ENCODE results near the gene PEMT.
A peak's percentile ranks its signal among the peaks of the same experiment; 100 is the strongest.

Gene PEMT

DNA sequence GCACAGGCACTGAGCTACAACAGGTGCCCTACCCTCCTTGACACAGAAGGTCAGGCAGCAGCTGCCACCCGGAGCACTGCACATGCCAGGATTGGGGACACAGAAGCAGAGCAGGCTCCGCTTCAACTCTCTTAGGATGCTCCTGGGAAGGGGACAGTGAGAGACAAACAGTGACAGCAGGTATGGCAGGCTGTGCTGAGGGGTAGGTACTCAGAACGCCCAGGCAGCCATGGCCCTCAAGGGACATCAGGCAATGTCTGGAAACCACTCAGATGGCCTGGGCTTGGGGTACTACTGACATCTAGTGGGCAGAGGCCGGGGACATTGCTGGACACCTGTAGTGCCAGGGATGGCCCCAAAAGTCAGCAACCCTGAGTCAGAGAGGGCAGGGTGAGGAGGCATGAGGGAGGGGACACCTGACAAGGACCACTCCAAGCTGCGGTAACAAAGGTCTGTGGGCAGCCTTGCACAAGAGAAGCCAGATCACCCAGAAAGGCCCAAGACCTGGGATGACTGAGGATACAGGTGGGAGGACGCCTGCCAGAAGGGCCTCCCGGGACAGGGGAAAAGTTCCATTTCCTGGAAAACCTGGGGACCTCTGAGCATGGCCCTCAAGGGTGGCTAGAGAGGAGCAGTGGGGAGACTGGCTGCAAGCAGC is 21.2 kb downstream of the PEMT start:
- DNase-seq = no peak

DNA sequence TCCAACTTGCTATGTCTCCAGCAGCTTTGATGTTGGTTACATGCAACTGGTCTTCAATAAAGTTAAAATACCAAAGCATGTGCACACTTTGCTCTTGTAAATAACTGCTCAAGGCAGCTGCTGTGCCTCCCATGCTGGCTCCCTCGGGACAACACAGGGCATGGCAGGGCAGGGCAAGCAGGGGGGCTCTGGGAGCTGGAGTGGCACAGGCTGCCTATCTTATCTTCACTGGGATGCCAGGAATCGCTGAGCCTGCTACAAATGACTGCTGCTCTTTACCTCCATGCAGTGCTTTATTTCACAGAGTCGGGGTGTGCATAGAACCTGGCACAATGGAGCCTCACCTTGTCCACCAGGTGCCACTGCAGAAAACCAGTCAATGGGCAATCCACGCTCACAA is 21.8 kb downstream of the PEMT start:
- DNase-seq = no peak

DNA sequence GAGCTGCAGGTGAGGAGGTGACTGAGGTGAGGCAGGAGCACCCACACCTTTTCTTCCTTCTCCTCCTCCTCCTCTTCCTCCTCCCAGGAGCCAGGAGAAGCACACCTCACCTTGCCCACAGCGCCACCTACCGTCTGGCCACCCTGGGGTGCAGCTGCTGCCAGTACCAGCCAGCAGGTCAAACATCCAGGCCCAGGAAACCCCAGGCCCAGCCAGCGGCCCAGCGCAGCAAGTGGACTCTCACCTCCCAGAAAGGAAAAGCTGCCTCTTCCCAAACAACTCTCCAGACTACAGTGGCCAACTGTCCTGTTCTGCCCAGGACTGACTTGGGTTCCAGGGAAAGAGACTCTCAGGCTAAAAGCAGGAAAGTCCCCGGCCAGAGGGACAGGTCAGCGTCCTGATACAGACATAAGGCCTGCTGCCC is 22.7 kb downstream of the PEMT start:
- DNase-seq = peak in 3 of 4 experiments; percentile 12 to 44 (median 28)

DNA sequence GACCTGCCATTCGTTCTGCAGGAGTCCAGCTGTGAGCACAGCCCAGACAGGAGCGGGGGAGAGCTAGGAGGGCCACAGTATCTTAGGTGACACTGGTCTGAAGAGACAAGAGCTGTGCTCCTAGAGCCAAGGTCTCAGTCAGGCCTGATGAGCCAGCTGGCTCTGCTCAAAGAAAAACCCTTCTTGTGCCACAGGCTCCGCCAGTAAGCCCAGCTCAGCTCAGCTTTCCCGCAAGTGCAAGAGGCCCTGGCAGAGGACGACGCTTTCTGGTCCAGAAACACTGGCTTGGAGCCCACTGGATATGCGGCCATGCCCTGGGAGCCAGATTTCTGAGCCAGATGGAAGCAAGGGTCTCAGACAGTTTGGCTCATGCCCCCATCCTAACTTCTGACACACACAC is 23.9 kb downstream of the PEMT start:
- no peak for DNase-seq

DNA sequence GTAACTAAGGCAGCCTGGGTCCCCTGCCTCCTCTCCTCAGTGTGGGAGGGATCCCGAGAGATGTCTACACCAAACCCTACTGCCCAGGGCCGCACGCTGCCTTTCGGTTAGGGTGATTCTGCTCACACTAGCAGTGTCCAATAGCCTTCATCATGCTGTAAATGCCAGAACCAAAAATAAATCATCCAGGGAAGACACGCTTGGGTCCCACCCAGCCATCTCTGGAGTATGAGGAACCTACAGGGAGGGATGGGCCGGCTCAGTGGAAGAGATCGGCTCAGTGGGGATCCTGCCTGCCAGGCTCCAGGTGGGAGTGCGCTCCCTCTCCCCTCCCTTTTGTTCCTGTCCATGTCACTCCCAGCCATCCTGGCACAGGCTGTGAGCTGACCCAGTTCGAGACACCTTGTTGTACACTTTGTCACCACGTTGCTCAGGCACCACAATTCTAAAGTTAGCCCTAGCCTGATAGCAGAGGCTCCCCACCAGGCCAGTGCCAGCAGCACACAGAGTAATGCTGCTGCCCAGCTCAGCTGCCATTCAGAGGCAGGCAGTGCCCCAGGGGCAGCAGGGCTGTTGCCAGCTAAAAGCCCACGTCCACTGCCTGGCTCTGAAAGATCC is 24.5 kb downstream of the PEMT start:
- no peak for DNase-seq

- no peak for DNase-seq
Observed at GRCh38 chr17:17565471-17566339, 25.8 kb downstream of the PEMT start.

DNA sequence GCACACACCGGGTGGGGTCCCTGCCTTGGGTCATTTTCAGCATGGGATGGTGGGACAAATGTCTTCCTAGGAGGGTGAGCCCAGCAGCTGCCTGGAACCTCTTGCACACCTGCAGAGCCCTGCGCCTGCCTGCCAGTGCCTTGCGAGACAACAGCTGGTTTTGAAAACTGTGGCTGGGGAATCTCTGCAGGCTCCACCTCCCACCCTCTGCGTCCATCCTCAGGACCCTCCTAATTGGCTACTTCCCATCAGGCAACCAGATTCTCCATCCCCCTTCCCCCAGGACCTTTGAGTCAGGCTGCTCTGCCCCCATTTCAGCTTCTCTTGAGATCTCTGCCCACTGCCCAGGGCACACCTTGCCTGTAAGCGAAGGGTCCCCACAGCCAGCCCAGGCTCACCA is 26.6 kb downstream of the PEMT start:
- DNase-seq = no peak

DNA sequence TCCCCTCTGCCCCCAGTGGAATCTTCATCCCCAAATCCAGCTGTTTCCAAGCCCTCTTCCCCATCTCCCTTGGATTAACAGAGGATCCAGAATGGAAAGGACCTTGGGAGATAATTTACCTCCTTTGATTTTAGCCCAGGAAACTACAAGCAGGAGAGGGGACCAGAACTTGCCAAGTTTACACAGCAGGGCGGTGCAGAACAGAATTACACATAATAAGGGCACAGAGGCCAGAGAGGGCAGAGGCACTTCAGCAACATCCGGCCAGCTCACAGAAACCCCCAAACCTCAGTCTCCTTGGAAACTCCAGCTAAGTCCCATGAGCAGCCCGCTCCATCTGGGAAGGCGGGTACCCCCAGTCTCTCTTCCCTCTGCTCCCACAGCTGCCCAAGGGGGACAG is 27.2 kb downstream of the PEMT start:
- DNase-seq = no peak

DNA sequence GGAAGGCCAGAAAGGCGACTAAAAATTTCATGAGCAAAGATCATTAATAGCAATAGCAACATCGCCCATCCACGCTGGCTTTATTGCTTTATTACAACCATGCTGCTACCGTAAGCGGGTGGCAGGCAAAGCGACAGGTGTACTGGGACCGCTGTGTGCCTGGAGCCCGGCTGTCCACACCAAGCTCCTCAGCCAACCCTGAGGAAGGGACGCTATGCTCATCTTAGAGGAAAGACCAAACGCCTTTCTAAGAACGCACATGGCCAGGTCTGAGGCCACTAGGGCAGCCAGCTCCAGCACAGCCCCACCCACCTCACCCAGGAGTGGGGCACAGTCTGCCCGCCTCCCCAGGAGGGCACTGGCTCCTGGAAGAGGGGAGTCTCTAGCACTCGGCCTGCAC is 28.0 kb downstream of the PEMT start:
- no peak for DNase-seq

DNA sequence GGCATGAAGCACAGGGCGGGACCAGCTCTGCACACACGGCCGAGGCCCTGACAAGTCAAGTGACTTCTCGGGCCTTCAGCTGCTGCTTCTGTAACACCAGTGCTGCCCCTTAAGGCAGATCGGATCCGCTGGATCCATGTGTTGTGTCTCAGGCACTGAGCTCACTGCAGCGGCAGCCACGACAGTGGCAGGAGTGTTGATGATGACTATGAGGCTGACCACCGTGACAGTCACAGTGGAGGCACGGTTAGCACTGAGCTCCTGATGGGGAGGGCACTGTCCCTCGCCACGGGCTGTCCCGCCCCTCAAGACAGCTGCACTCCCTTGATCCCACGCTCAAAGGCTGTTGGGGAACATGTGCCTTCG is 29.4 kb downstream of the PEMT start:
- DNase-seq = no peak

DNA sequence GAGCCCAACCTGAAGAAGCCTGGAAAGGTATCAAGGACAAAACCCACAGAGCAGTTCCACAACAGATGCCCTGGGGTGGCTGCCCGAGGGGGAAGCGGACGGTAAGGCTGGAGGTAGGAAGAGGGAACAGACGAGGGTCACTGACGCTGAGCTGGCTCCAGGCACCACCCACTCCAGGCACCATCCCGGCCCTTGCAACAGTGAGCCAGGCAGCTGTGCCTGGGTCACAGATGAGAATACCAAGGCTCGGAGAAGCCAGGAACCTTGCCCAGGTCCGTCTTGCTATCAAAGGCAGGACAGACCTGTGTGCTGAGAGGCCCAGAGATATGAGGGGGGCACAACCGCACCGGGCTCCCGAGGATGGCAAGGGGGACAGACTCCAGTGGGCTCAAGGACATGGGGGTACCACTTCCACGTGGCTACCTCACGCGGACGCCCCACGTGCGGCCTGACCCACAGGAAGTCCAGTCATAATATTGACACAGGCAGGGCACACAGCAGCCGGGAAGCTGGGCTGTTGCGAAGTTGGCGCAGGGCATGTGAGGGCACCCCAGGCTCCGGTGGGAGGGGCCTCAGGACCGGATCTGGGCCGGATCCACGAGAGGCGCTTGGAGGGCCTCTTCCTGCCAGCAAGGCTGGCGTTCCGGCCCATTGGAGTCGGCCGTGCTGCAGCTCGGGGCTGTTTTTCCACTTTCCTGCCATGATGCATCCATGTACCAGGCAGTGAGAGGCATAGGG is 29.9 kb downstream of the PEMT start:
- DNase-seq = no peak

GRCh38 chr17:17560975-17561374 is 30.5 kb downstream of the PEMT start:
- no peak for DNase-seq

DNA sequence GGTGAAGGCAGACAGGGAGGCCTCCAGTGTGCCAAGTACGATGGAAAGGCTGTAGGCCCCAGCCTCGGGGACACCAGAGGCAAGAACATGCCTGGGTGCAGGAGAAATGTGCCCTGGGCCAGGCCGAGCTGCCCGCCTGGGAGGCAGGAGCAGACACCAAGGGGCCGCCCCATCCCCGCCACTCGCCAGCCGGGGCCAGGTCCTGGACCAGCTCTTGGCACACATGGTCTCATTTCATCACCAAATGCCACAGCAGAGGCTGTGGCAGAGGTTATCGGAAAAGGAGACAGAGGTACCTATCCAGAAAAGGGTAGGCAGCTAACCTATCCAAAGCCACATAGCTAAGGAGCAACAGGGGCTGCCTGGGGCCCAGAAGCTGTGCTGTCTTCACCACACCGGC is 31.3 kb downstream of the PEMT start:
- DNase-seq = no peak

- DNase-seq = no peak
Observed at GRCh38 chr17:17559164-17559563, 32.3 kb downstream of the PEMT start.

- DNase-seq = no peak
Observed at GRCh38 chr17:17558431-17558830, 33.1 kb downstream of the PEMT start.

- DNase-seq = no peak
Observed at GRCh38 chr17:17557796-17558195, 33.7 kb downstream of the PEMT start.

DNA sequence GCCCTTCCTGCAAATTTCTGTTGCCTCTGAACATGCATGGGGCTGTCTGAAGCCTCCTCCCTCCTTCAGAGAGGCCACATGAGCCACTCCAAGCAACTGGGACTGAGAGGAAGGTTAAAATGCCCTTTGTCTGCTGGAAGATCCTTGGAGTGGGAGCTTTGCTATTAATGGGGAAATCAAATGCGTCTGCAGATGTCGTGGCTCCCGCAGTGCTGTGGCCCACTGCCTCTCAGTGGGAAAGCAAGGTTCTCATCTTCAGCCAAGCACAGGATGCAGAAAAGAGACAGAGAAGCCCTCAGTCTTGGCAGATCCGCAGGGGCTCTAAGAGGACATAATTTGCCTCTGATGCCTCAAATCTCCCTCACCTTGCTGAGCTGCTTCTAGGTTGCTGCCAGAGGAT is 34.8 kb downstream of the PEMT start:
- no peak for DNase-seq

DNA sequence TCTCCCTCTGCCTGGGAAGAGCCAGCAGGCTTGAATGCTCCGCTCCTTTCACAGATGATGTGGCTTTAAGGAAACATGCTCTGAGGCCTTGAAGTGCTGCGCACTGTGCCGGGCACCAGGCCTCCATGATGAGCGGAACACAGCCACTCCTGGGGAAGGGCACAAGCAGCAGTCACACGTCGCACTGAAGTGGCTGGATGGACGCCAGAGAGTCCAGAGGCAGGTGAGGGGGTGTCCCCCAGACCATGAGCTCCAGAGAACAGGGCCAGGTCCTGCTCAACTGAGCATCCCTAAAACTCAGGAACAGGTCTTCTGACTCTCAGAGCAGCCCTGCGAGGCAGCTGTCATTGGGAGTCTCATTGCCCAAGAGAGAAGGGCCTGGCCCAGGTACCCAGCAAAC is 35.6 kb downstream of the PEMT start:
- DNase-seq = no peak

- no peak for DNase-seq
Observed at GRCh38 chr17:17555151-17555550, 36.4 kb downstream of the PEMT start.

DNA sequence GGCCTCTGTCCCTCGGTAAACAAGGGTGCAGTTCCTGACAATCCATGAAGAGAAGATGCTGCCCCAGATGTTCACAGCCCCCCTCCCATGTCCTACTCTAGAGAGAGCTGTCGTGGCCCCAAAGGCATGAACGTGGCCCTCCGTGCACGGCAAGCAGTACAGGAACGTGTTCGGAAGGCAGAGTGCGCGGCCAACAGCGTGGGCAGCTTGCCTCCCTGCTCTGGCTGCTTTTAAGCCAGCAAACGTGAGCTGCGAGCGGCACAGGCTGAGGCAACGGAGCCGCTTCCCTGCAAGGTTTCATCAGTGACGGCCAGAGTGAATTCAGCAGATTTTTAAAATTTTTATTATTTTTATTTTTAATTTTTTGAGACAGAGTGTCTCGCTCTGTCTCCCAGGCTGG is 37.2 kb downstream of the PEMT start:
- no peak for DNase-seq

- DNase-seq = no peak
Observed at GRCh38 chr17:17553217-17554195, 38.0 kb downstream of the PEMT start.
